Measurements from ENCODE around the gene OR5H2. TPM values are rescaled to one million over a fixed set of nuclear protein-coding genes. Genes with fewer than 3 reads are reported as not detected.

OR5H2 gene
- polyA plus RNA-seq, 1 donor (not counting 4 experiments of a cell fraction or from before 2014, with no cell fraction given): not detected

DNA sequence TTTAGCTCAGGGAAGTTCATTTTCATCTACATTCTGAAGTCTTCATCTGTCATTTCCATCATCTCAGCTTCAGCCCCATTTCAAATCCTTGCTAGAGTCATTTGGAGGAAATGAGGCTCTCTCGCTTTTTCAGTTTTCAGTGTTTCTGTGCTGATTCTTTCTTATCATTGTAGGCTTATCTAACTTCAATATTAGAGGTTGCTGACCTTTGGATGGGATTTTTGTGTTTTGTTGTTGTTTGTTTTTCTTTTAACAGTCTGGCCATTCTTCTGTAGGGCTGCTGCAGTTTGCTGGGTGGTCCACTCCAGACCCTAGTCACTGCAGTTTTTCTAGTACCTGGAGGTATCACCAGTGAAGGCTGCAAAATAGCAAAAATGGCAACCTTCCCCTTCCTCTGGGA, 8.6 kb downstream of the OR5H2 start:
- Histone ChIP-seq H4K20me1 (ENCODE audit: control insufficient read depth, extremely low read depth, insufficient read depth, low read length) (no peaks in the 10 kb centered on the region), H3K4me2 (ENCODE audit: control insufficient read depth, extremely low read depth, insufficient read depth, low read depth, low read length) (no peak overlapping the region), H3K9ac (ENCODE audit: control insufficient read depth, extremely low read depth, insufficient read depth, low read length) (no peak overlapping the region), H3K9me3 (ENCODE audit: control insufficient read depth, low read depth, low read length) (no peaks in the 10 kb centered on the region), H2AFZ (ENCODE audit: control insufficient read depth, low read length) (no peak overlapping the region), H3K9me1 (ENCODE audit: control insufficient read depth, extremely low read depth, insufficient read depth, low read length) (no peaks in the 10 kb centered on the region), H3K36me3 (ENCODE audit: control insufficient read depth in 2 of 2, extremely low read depth in 1 of 2, insufficient read depth in 2 of 2, low read length in 2 of 2) (no peaks in the 10 kb centered on the region), H3K4me3 (ENCODE audit: control insufficient read depth in 2 of 3, extremely low read depth in 1 of 3, insufficient read depth in 2 of 3, low read depth in 1 of 3, low read length in 3 of 3) (no peak overlapping the region), H3K79me2 (ENCODE audit: control insufficient read depth, insufficient read depth, low read length) (no peaks in the 10 kb centered on the region), H3K27ac (ENCODE audit: control insufficient read depth, insufficient read depth, low read length) (no peak overlapping the region), H3K4me1 (ENCODE audit: control insufficient read depth, extremely low read depth, insufficient read depth, low read length) (no peaks in the 10 kb centered on the region), H3K27me3 (ENCODE audit: control insufficient read depth, extremely low read depth, insufficient read depth, low read length) (peaks cover 5% of the 10 kb centered on the region)
- FAIRE-seq: no peak
- TF ChIP-seq EZH2 (IDR thresholded peaks at IDR 0.05; ENCODE audit: low read length): no peak
- TF ChIP-seq, protein P1, sequence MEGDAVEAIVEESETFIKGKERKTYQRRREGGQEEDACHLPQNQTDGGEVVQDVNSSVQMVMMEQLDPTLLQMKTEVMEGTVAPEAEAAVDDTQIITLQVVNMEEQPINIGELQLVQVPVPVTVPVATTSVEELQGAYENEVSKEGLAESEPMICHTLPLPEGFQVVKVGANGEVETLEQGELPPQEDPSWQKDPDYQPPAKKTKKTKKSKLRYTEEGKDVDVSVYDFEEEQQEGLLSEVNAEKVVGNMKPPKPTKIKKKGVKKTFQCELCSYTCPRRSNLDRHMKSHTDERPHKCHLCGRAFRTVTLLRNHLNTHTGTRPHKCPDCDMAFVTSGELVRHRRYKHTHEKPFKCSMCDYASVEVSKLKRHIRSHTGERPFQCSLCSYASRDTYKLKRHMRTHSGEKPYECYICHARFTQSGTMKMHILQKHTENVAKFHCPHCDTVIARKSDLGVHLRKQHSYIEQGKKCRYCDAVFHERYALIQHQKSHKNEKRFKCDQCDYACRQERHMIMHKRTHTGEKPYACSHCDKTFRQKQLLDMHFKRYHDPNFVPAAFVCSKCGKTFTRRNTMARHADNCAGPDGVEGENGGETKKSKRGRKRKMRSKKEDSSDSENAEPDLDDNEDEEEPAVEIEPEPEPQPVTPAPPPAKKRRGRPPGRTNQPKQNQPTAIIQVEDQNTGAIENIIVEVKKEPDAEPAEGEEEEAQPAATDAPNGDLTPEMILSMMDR (optimal IDR thresholded peaks at IDR 0.05 in 1 of 3, IDR thresholded peaks at IDR 0.05 in 1 of 3, conservative IDR thresholded peaks at IDR 0.05 in 1 of 3; ENCODE audit: extremely low read depth in 1 of 3, insufficient read depth in 2 of 3, low read length in 3 of 3): no peak
- dilution Hi-C loops (cut with MboI; ENCODE audit: extremely low pct_ligation_motif_present, low sequenced_read_pairs): no loop called here
- no peak for DNase-seq (ENCODE audit: low read depth, low spot score)

DNA sequence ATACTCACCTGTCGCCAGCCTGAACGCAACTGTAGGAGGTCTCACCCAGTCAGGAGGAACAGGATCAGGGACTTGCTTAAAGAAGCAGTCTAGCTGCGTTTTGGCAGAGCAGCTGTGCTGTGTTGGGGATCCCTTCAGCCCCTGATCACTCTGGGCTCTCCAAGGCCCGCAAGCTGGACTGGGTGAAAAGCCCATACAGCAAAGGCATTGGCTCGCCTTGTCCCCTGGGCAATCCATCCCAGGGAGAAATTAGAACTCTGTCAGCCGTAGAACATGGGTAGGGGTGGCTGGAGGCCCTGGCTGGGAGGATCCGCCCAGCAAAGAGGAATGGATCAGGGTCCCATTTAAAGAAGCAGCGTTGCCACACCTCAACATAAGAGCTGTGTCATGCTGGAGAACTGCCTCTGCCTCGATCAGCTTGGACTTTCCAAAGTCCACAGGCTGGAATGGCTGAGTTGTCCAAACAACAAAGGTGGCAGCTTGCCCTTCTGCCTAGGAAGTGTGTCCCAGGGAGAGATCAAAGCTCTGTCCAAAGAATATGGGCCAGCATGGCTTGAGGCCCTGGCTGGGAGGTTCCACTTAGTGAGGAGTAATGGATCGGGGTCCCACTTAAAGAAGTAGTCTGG, 9.1 kb downstream of the OR5H2 start:
- dilution Hi-C loops (cut with MboI; ENCODE audit: extremely low pct_ligation_motif_present, low sequenced_read_pairs): no loop called here
- Histone ChIP-seq H4K20me1 (ENCODE audit: control insufficient read depth, extremely low read depth, insufficient read depth, low read length) (no peaks in the 10 kb centered on the region), H3K9ac (ENCODE audit: control insufficient read depth, extremely low read depth, insufficient read depth, low read length) (no peak overlapping the region), H3K27me3 (ENCODE audit: control insufficient read depth, extremely low read depth, insufficient read depth, low read length) (peaks cover 5% of the 10 kb centered on the region), H3K9me1 (ENCODE audit: control insufficient read depth, extremely low read depth, insufficient read depth, low read length) (no peaks in the 10 kb centered on the region), H3K4me1 (ENCODE audit: control insufficient read depth, extremely low read depth, insufficient read depth, low read length) (no peaks in the 10 kb centered on the region), H2AFZ (ENCODE audit: control insufficient read depth, low read length) (no peak overlapping the region), H3K36me3 (ENCODE audit: control insufficient read depth in 2 of 2, extremely low read depth in 1 of 2, insufficient read depth in 2 of 2, low read length in 2 of 2) (no peaks in the 10 kb centered on the region), H3K4me2 (ENCODE audit: control insufficient read depth, extremely low read depth, insufficient read depth, low read depth, low read length) (no peak overlapping the region), H3K27ac (ENCODE audit: control insufficient read depth, insufficient read depth, low read length) (no peak overlapping the region), H3K79me2 (ENCODE audit: control insufficient read depth, insufficient read depth, low read length) (no peaks in the 10 kb centered on the region), H3K4me3 (ENCODE audit: control insufficient read depth in 2 of 3, extremely low read depth in 1 of 3, insufficient read depth in 2 of 3, low read depth in 1 of 3, low read length in 3 of 3) (no peak overlapping the region), H3K9me3 (ENCODE audit: control insufficient read depth, low read depth, low read length) (no peaks in the 10 kb centered on the region)
- no peak for DNase-seq (ENCODE audit: low read depth, low spot score)
- TF ChIP-seq, protein P1 (optimal IDR thresholded peaks at IDR 0.05 in 1 of 3, IDR thresholded peaks at IDR 0.05 in 1 of 3, conservative IDR thresholded peaks at IDR 0.05 in 1 of 3; ENCODE audit: extremely low read depth in 1 of 3, insufficient read depth in 2 of 3, low read length in 3 of 3): no peak
- no peak for TF ChIP-seq EZH2 (IDR thresholded peaks at IDR 0.05; ENCODE audit: low read length)
- FAIRE-seq: no peak
